ENCODE results near the gene WDR74.
A peak's percentile ranks its signal among the peaks of the same experiment; 100 is the strongest.
"Not testable (repeated sequence)": the region's sequence is repeated elsewhere in the genome, so short reads cannot be mapped to it uniquely, and the experiment has no call there.

WDR74 gene

GRCh38 chr11:62859281-62859703 is 19.9 kb upstream of the WDR74 start:
- not testable (repeated sequence) for DNase-seq (ENCODE audit: low read depth)

- no peak for DNase-seq (ENCODE audit: low read depth)
Observed at GRCh38 chr11:62858201-62858600, 18.8 kb upstream of the WDR74 start.

DNA sequence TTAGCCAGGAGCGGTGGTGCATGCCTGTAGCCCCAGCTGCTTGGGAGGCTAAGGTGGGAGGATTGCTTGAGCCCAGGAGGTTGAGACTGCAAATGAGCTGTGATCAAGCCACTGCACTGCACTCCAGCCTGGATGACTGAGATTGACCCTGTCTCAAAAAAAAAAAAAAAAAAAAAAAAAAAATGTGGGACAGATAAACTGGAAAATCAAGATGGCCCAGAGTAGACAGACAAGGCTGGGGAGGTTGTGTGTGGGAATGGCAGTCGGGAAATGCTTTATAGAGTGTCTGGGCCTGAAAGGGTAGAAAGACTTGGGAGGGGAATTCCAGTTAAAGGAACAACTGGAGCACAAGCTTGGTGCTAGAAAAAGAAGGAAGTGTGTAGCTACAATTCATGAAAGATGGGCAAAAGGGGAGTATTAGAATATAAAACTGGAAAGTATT is 18.2 kb upstream of the WDR74 start:
- DNase-seq (ENCODE audit: low read depth), result no peak

DNA sequence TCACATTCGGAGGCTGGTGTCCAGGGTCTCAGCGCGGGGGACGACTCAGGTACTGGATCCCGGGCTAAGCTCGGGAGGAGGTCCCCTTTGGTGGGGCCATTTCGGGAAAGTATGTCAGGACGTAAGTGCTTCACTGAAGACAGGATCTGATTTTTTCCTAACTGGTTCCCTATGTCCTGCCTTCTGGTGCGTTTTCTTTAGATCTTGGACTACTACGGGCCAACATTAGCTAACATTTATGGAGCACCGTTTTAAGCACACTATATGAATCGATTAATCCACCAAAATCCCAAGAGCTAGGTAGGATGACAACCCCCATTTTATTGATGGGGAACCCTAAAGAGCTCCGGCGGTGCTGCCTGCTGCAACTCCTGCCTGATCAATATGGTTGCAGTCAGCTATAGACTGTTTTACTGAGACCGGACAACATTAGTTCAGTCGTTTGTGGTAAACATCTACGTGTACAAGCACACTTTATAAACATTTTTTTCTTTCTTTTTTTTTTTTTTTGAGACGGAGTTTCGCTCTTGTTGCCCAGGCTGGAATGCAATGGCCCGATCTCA is 17.0 kb upstream of the WDR74 start:
- DNase-seq (ENCODE audit: low read depth), result no peak

GRCh38 chr11:62855571-62856332 is 16.4 kb upstream of the WDR74 start:
- peak; percentile 98 for DNase-seq (ENCODE audit: low read depth)

- peak; percentile 30 for DNase-seq (ENCODE audit: low read depth)
Observed at GRCh38 chr11:62854825-62855570, 15.6 kb upstream of the WDR74 start.

- DNase-seq (ENCODE audit: low read depth), result no peak
Observed at GRCh38 chr11:62854013-62854824, 14.8 kb upstream of the WDR74 start.

DNA sequence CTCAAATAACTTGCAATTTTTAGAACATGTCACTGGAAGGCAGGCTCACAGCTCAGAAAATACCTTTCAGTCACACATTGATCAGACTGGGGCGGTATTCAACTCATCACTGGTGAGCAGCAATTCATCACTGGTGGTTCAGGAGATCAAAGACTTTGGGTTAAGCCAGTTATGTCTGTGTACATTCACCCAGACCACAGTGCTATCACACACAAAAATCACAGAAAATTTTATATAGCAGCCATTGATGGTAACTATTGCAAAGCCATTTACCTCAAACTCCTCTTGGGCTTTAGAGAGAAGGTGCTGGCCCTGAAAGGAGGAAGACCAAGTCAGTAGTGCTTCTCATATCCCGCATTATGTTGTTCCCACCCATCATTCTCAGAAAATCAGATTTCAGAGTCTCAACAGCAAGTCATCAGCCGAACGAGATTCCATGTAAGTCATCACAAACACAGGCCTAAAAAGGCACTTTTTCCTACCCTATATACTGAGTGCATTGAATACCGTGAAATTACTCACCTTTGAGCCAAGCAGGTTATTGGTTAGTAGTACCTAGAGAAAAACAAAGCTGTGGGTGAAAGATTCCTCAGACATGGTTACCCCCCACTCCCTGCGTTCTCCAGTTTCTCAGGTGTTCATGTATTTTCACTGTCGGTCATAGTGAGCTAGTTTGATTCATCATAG is 14.0 kb upstream of the WDR74 start:
- no peak for DNase-seq (ENCODE audit: low read depth)

DNA sequence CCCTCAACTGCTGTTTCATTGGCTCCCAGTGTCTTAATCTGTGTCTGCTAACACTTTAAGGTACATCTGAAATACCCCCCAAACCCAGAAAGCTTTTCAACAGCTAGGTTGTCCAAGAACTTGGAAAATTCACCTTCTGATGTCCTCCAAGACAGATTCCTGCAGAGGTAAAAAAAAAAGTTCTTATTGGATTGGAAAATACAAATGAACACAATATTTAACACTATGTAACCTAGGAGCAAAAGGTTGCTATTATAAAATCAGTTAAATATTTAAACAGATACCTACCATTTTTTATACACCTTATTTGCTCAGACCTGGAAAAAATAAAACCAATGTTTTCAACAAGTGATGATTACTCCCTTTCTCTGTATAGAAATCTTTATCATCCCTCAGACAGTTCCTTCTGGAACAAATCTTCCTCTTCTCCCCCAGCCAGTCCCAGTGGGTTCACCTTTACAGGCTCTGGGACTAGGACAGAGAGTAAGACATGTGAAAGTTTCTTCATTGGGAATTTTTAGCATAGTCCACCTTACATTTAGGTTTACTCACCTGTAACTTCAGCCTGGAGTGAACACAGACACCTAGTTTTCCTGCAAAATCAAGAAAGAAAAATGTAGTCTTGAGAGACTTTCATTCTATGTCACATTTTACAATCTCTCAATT is 13.3 kb upstream of the WDR74 start:
- DNase-seq (ENCODE audit: low read depth), result no peak

- no peak for DNase-seq (ENCODE audit: low read depth)
Observed at GRCh38 chr11:62851807-62852522, 12.6 kb upstream of the WDR74 start.

GRCh38 chr11:62850911-62851806 is 11.8 kb upstream of the WDR74 start:
- no peak for DNase-seq (ENCODE audit: low read depth)

DNA sequence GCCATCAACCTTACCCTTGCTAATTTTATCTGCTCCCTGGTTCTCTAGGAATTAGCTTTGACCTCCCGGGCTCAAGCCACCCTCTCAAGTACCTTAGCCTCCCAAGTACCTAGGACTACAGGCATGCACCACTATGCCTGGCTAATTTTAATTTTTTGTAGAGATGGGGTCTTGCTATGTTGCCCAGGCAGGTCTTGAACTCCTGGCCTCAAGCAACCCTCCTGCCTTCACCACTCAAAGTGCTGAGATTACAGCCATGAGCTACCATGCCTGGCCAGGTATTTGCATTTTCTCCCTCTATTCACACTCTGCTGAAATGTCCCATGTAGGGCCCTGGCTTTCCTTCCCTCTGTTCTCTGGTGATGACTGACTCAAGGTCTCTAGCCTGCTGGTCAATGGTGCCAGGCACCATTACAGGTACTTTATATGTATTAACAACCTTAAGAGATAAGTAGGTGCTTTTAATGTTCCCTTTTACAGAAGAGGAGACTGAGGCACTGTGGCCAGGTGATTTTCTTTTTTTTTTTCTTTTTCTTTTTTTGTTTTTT is 8.5 kb upstream of the WDR74 start:
- no peak for DNase-seq (ENCODE audit: low read depth)

DNA sequence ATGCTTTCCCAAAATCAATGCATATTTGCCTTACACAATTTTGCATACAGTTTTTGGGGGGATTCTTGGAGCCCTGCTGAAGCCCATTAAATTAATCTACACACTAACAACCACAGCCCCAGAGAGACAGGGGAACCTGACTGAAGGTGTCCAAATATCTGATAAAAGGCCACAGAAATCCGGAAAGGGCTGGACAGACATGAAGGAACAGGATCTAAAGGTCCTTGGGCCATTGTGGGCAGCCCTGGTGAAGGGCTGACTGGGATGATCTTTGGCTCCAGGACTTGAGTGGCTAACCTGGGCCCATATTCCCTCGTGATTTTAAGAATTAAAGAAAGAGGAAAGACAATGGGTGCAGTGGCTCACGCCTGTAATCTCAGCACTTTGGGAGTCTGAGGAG is 6.8 kb upstream of the WDR74 start:
- DNase-seq (ENCODE audit: low read depth), result no peak

DNA sequence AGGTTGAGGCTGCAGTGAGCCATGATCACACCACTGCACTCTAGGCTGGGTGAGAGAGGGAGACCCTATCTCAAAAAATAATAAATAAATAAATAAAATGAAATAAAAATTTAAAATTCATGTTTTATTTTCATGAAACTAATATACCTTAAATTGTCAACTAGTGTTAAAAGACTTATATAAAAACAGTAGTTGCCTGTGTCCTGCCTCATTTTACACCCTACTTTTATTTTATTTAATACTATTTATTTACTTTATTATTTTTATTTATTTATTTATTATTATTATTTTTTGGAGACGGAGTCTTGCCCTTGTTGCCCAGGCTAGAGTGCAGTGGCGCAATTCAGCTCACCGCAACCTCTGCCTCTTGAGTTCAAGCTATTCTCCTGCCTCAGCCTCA is 4.8 kb upstream of the WDR74 start:
- no peak for DNase-seq (ENCODE audit: low read depth)

- no peak for DNase-seq (ENCODE audit: low read depth)
Observed at GRCh38 chr11:62843466-62843865, 4.1 kb upstream of the WDR74 start.

GRCh38 chr11:62842891-62843290 is 3.5 kb upstream of the WDR74 start:
- DNase-seq (ENCODE audit: low read depth), result not testable (repeated sequence)

- peak; percentile 21 for DNase-seq (ENCODE audit: low read depth)
Observed at GRCh38 chr11:62842171-62842741, 2.9 kb upstream of the WDR74 start.

- peak; percentile 100 for DNase-seq (ENCODE audit: low read depth)
Observed at GRCh38 chr11:62841361-62842170, 2.2 kb upstream of the WDR74 start.

Data from iris pigment epithelial cell (primary cell).